K562 (cell line): ENCODE measurements around the gene BTRC. TPM values are rescaled to one million over a fixed set of nuclear protein-coding genes. Genes with fewer than 3 reads are reported as not detected.

ENCODE experiments used
- ATAC-seq: fragments of 200-7000 bp; cut with Tn5 transposase; 3 replicates; pipeline ENCODE4 v1.9.1; 2020; ENCODE audit warnings: moderate library complexity
- BruUV-seq: library from RNA; stranded (reverse); fragments of 400-500 nt; replicated peaks from 2 replicates; lab custom pipeline; 2021; lab: Mats Ljungman, UMichigan
- CTCF ChIA-PET: fragments of 300-600 bp; formaldehyde crosslinking; extraction: SDS; loops from one replicate; lab custom pipeline; 2021; ENCODE audit warnings: low intra/inter-chr PET ratio; lab: Yijun Ruan, JAX
- POLR2A ChIA-PET: fragments of 300-600, 350-650 bp; sonication (Branson Sonifier 250); formaldehyde crosslinking; extraction: SDS; loops from one replicate; lab custom pipeline; 2021; ENCODE audit warnings: antibody characterized with exemption, inconsistent platforms; lab: Yijun Ruan, JAX
- DNase-seq, 4 experiments: peaks; one replicate each; pipeline versions ENCODE4 v3.0.0 to v3.0.0-alpha.2; 2011 to 2018; ENCODE audit warnings: low spot score in 3 of 4, mixed read lengths in 3 of 4; ENCODE audit errors: extremely low read depth in 1 of 4
- FAIRE-seq: peaks from 2 replicates; lab custom pipeline; 2011; peaks lifted over from hg19 to GRCh38; lab: Jason Lieb, UNC
- H2AFZ ChIP-seq: 2 replicates; pipeline ENCODE4 v1.6.0; 2011; ENCODE audit warnings: low read depth, low read length, control low read depth, inconsistent platforms
- H3K27ac ChIP-seq: fragments of 200-600 bp; 3 replicates; pipeline ENCODE4 v1.8.0; 2011; ENCODE audit warnings: low read depth, mild to moderate bottlenecking, control low read depth, inconsistent platforms, low read length, moderate library complexity, mixed read lengths; ENCODE audit errors: extremely low read depth
- H3K27me3 ChIP-seq, 2 experiments: fragments of 300-600 bp in 1 of 2; 2 replicates in 1 of 2; 3 replicates in 1 of 2; pipeline versions ENCODE4 v1.6.0 to v1.8.0; 2011; ENCODE audit warnings: inconsistent platforms in 2 of 2, low read length in 2 of 2, mild to moderate bottlenecking in 1 of 2, mixed read lengths in 1 of 2, moderate library complexity in 1 of 2; ENCODE audit not compliant: control insufficient read depth in 2 of 2, insufficient read depth in 2 of 2
- H3K36me3 ChIP-seq: fragments of 300-600 bp; 3 replicates; pipeline ENCODE4 v1.8.0; 2011; ENCODE audit warnings: mild to moderate bottlenecking, low read length, inconsistent platforms; ENCODE audit not compliant: control insufficient read depth, insufficient read depth
- H3K4me1 ChIP-seq, 2 experiments: fragments of 200-600 bp in 1 of 2; replicated peaks in 1 of 2; 2 replicates in 1 of 2; 3 replicates in 1 of 2; pipeline versions ENCODE4 v1.5.1 to v1.8.0; 2011; ENCODE audit warnings: inconsistent platforms in 2 of 2, low read length in 2 of 2, mild to moderate bottlenecking in 1 of 2, mixed read lengths in 1 of 2, moderate library complexity in 1 of 2; ENCODE audit not compliant: control insufficient read depth in 2 of 2, insufficient read depth in 2 of 2
- H3K4me2 ChIP-seq: 2 replicates; pipeline ENCODE4 v1.6.1; 2011; ENCODE audit warnings: low read length, control low read depth, inconsistent platforms, mixed read lengths; ENCODE audit not compliant: insufficient read depth
- H3K4me3 ChIP-seq: fragments of 200-600 bp; sonication (generic), shearing (Covaris generic); 2 replicates; pipeline ENCODE4 v1.5.1; 2016; ENCODE audit warnings: control low read depth, inconsistent platforms
- H3K79me2 ChIP-seq: fragments of 200-600 bp; 3 replicates; pipeline ENCODE4 v1.8.0; 2011; ENCODE audit warnings: low read length, inconsistent platforms; ENCODE audit not compliant: control insufficient read depth, insufficient read depth
- H3K9ac ChIP-seq, 2 experiments: 2 replicates each; pipeline versions ENCODE4 v1.6.0 to v1.6.1; 2011; ENCODE audit warnings: low read depth in 2 of 2, low read length in 2 of 2, control low read depth in 1 of 2, inconsistent platforms in 1 of 2, mild to moderate bottlenecking in 1 of 2, mixed read lengths in 1 of 2; ENCODE audit not compliant: insufficient read depth in 1 of 2
- H3K9me1 ChIP-seq: one replicate; pipeline ENCODE4 v1.6.0; 2011; ENCODE audit warnings: inconsistent platforms, mild to moderate bottlenecking, low read length, moderate library complexity; ENCODE audit not compliant: control insufficient read depth, insufficient read depth
- H3K9me3 ChIP-seq: replicated peaks from 2 replicates; pipeline ENCODE4 v1.5.1; 2011; ENCODE audit warnings: low read depth, low read length, inconsistent platforms; ENCODE audit not compliant: control insufficient read depth, insufficient read depth
- H4K20me1 ChIP-seq: replicated peaks from 2 replicates; pipeline ENCODE4 v1.6.1; 2011; ENCODE audit warnings: low read length, inconsistent platforms, mixed read lengths; ENCODE audit not compliant: control insufficient read depth, insufficient read depth
- BRCA1 ChIP-seq, 2 experiments: fragments of 450-650 bp in 1 of 2; sonication (generic) in 1 of 2; formaldehyde crosslinking in 1 of 2; IDR thresholded peaks; 2 replicates each; pipeline versions ENCODE4 v1.5.0 to v1.6.1; 2017 to 2020; ENCODE audit warnings: mild to moderate bottlenecking in 1 of 2, missing genetic modification reagents in 1 of 2
- FOXM1 ChIP-seq, 2 experiments: fragments of 450-650 bp in 1 of 2; sonication (generic) in 1 of 2; formaldehyde crosslinking in 1 of 2; IDR thresholded peaks; 2 replicates each; pipeline versions ENCODE4 v1.6.1 to v1.9.0; 2017 to 2022; ENCODE audit warnings: low read depth in 2 of 2, mild to moderate bottlenecking in 2 of 2, missing genetic modification reagents in 1 of 2, moderate library complexity in 1 of 2
- HNRNPK ChIP-seq: fragments of 200-400 bp; formaldehyde crosslinking; IDR thresholded peaks from one replicate; pipeline ENCODE4 v1.6.1; 2018; ENCODE audit warnings: mild to moderate bottlenecking, low read depth, low read length; ENCODE audit not compliant: poor library complexity, severe bottlenecking
- KLF1 ChIP-seq: fragments of 450-650 bp; IDR thresholded peaks from 2 replicates; pipeline ENCODE4 v1.6.1; 2016; ENCODE audit warnings: missing genetic modification characterization, missing compliant biosample characterization
- NR2C1 ChIP-seq, 2 experiments: fragments of 450-650 bp; IDR thresholded peaks; 2 replicates each; pipeline ENCODE4 v1.6.1; 2017; ENCODE audit warnings: mild to moderate bottlenecking in 2 of 2, antibody characterized with exemption in 1 of 2, inconsistent platforms in 1 of 2, missing compliant biosample characterization in 1 of 2, missing genetic modification characterization in 1 of 2
- PML ChIP-seq: IDR thresholded peaks from 2 replicates; pipeline ENCODE4 v1.6.1; 2012; ENCODE audit warnings: low read length, inconsistent platforms
- RBM39 ChIP-seq: fragments of 200-400 bp; formaldehyde crosslinking; optimal IDR thresholded peaks from 2 replicates; pipeline ENCODE3; 2018; ENCODE audit warnings: low read depth, low read length
- SMARCB1 ChIP-seq: IDR thresholded peaks from 2 replicates; pipeline ENCODE4 v1.6.1; 2011; ENCODE audit warnings: improper control_type of control experiment, low read depth; ENCODE audit not compliant: insufficient read length
- TAF1 ChIP-seq: IDR thresholded peaks from 2 replicates; pipeline ENCODE4 v1.6.1; 2011; ENCODE audit warnings: mild to moderate bottlenecking, low read length, moderate library complexity; ENCODE audit not compliant: insufficient read depth, control insufficient read depth, severe bottlenecking; ENCODE audit errors: extremely low read depth
- U2AF1 ChIP-seq: fragments of 200-400 bp; formaldehyde crosslinking; optimal IDR thresholded peaks from 2 replicates; pipeline ENCODE3; 2017; ENCODE audit warnings: mild to moderate bottlenecking, low read depth, low read length, moderate library complexity
- ZBTB12 ChIP-seq: fragments of 250-450 bp; sonication (Bioruptor Pico); IDR thresholded peaks from 2 replicates; pipeline ENCODE4 v1.4.0; 2020
- ZKSCAN3 ChIP-seq: fragments of 250-450 bp; sonication (Bioruptor Pico); IDR thresholded peaks from 2 replicates; pipeline ENCODE4 v1.4.0; 2020
- ZNF280B ChIP-seq: fragments of 250-450 bp; sonication (Bioruptor Pico); IDR thresholded peaks from 2 replicates; pipeline ENCODE4 v1.5.1; 2021; ENCODE audit warnings: mild to moderate bottlenecking
- WGBS: fragments of 100-300 bp; shearing (Covaris generic); methylation state at CpG from one replicate; pipeline ENCODE4 v1.1.6; 2016; ENCODE audit warnings: low coverage, mixed read lengths; ENCODE audit not compliant: insufficient coverage; ENCODE audit errors: missing lambda C conversion rate; 5-methylcytosine and 5-hydroxymethylcytosine counted together
- in situ Hi-C: fragments of 300-500 bp; cut with MboI; formaldehyde crosslinking; loops from 4 replicates; pipeline ENCODE4 v1.15.0; 2018; ENCODE audit warnings: inconsistent platforms, mixed read lengths
- intact Hi-C: fragments of 100-400 bp; cut with micrococcal nuclease; formaldehyde crosslinking; loops from 2 replicates; pipeline ENCODE4 v1.14.2; 2022
- polyA plus RNA-seq, 8 experiments: library from polyadenylated mRNA; depleted of rRNA in 4 of 8; stranded (reverse) in 5 of 8; unstranded in 3 of 8; fragments of >200 nt; fragmentation: Nextera tagmentation in 2 of 8; fragmentation: Illumina TruSeq in 1 of 8; extraction: Ambion mirVana in 2 of 8; extraction: Trizol in 1 of 8; gene quantifications; 2 replicates each; pipeline versions ENCODE4 v1.2.1 to v1.2.3, GENCODE V29; 2011 to 2014; ENCODE audit warnings: inconsistent platforms in 1 of 8, missing spikeins in 1 of 8
- total RNA-seq, 7 experiments: library from RNA; depleted of rRNA in 6 of 7; stranded (reverse); fragments of >200 nt in 6 of 7; fragmentation: Illumina TruSeq in 2 of 7; extraction: Trizol in 2 of 7; gene quantifications; 2 replicates each; pipeline versions ENCODE4 v1.2.1 to v1.2.3, GENCODE V29; 2011 to 2021; ENCODE audit warnings: low replicate concordance in 1 of 7

BTRC gene
- total and polyA plus RNA-seq, 9 of the 15 experiments (the other 6 are each of a cell fraction or from before 2014, with no cell fraction given), result 1.6 to 15.4 (median 7.0) TPM

GRCh38 chr10:101321073-101321472 lies 32.9 kb upstream of the BTRC start:
- Histone ChIP-seq H3K27me3 (peaks cover 4 to 22% of the 10 kb centered on the region in 2 experiments; a peak in 4 of 5 replicates), H3K9me3 (no peaks in the 10 kb centered on the region), H3K36me3 (no peaks in the 10 kb centered on the region), H3K9ac (no peak overlapping the region), H4K20me1 (no peaks in the 10 kb centered on the region), H2AFZ (no peak overlapping the region), H3K4me1 (no peaks in the 10 kb centered on the region), H3K9me1 (no peaks in the 10 kb centered on the region), H3K4me3 (no peak overlapping the region), H3K79me2 (no peaks in the 10 kb centered on the region), H3K27ac (no peak overlapping the region), H3K4me2 (no peak overlapping the region)
- 4% methylated on average over 4 of the region's 4 CpGs for WGBS
- FAIRE-seq, result no peak
- no peak for ATAC-seq
- no TSS peak for BruUV-seq
- intact Hi-C loops, result no loop called here
- TF ChIP-seq KLF1 (no peak), ZBTB12 (CRISPR knock-in tag) (no peak), ZKSCAN3 (CRISPR knock-in tag) (no peak), U2AF1 (no peak), NR2C1 (IDR thresholded peaks at IDR 0.05) (no peak), NR2C1 (tag; IDR thresholded peaks at IDR 0.05) (no peak), ZNF280B (no peak), TAF1 (no peak), HNRNPK (no peak), BRCA1 (IDR thresholded peaks at IDR 0.05) (no peak), BRCA1 (CRISPR knock-in tag; IDR thresholded peaks at IDR 0.05) (no peak), FOXM1 (IDR thresholded peaks at IDR 0.05; ENCODE audit: low read depth) (no peak), FOXM1 (CRISPR knock-in tag; IDR thresholded peaks at IDR 0.05; ENCODE audit: low read depth) (no peak), SMARCB1 (no peak), RBM39 (no peak), PML (no peak)
- in situ Hi-C loops, result no loop called here
- ChIA-PET CTCF (no interaction called here), POLR2A (interaction anchor here (0.6 to 1.4 kb wide), 4 partner anchors 11 to 284 kb away, joined by 3 read pairs; no protein-coding TSS in a partner anchor)
- no peak for DNase-seq
